GM12864 (cell line): Measurements from ENCODE around the gene SFMBT1.

Experiments
- DNase-seq: peaks from one replicate; pipeline ENCODE4 v3.0.0-alpha.2; 2011; ENCODE audit warnings: low read depth
- H3K4me3 ChIP-seq: 2 replicates; pipeline ENCODE4 v1.5.1; 2011; ENCODE audit warnings: mild to moderate bottlenecking, low read depth, low read length, control low read depth
- TF ChIP-seq, protein P1 (sequence below): IDR thresholded peaks from 2 replicates; pipeline ENCODE4 v1.5.1; 2011; ENCODE audit warnings: low read depth, mild to moderate bottlenecking, moderate library complexity, low read length, control low read depth, inconsistent platforms; ENCODE audit errors: missing control alignments

The SFMBT1 gene

DNA sequence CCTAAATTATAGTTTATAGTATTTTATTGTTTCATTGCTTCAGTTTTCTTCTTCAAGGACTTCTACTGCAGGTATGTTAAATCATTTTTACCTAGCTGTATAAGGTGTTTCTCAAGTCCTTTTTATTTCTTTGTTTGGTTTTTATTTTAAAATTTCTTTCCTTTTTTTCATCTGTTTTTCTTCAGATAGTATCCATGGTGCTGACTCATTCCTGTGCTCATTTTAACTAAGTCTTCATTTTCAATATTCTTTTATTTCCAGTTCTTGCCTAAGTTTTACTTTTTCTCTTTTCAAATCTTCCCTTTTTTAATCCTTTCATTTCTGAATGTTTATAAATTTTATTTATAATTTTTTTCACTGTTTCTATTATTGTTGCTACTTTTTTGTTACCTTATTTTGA is 106.3 kb downstream of the SFMBT1 start:
- no peak for DNase-seq
- H3K4me3 ChIP-seq, result no peak overlapping the region
- TF ChIP-seq, protein P1, sequence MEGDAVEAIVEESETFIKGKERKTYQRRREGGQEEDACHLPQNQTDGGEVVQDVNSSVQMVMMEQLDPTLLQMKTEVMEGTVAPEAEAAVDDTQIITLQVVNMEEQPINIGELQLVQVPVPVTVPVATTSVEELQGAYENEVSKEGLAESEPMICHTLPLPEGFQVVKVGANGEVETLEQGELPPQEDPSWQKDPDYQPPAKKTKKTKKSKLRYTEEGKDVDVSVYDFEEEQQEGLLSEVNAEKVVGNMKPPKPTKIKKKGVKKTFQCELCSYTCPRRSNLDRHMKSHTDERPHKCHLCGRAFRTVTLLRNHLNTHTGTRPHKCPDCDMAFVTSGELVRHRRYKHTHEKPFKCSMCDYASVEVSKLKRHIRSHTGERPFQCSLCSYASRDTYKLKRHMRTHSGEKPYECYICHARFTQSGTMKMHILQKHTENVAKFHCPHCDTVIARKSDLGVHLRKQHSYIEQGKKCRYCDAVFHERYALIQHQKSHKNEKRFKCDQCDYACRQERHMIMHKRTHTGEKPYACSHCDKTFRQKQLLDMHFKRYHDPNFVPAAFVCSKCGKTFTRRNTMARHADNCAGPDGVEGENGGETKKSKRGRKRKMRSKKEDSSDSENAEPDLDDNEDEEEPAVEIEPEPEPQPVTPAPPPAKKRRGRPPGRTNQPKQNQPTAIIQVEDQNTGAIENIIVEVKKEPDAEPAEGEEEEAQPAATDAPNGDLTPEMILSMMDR, result no peak

DNA sequence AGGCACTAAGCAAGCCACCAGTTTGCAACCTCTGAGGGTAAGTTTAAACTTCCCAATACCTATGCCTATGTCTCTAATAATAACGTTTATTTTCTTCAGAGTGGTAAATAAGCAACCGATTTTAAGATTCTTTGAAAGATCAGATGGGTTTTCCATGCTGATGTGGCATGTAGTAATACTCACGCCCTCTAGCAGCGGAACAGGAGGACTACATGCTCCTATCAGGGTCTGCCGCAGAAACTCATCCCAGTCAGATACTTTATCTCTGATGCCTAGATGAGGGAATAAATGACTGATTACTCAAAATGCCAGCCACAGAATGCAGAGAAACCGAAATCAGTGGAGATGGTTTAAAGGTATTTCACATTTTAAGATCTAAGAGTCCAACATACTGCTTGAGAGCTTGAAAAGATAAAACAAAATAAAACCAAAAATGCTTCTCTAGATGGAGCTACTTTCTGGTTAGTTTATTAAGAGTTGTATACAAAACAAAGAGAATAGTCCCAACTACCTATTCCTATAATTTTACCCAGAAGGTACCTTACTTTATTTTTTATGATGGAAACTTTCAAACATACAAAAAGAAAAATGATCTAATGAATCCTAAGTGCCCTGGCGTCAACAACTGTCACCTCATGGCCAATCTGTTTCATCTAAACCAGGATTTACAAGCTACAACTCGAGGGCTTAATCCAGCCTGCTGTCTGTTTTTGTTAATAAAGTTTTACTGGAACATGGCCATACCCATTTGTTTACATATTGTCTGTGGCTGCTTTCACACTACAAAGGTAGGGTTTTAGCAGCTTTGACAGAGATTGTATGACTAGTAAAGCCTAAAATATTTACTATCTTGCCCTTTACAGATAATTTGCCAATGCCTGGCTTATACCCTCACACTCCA is 111.0 kb downstream of the SFMBT1 start:
- no peak overlapping the region for H3K4me3 ChIP-seq
- no peak for DNase-seq
- TF ChIP-seq, protein P1, result peak; percentile 87

DNA sequence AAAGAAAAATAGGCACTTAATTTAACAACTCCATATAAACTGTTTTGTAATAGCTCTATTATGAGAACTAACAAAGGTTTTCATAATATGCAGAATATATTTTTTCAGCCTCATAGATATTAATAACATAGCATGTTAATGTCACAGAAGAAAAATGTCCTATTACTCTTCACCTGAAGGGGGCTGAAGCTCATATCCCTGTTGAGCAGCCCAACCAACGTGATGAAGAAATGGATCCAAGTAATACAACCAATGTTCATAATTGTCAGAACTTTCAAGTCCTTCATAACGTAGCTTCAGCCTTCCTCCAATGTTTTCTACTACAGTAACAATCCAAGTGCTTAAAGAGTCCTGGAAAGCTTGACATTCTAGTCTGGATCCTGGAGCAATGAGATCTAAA is 114.0 kb downstream of the SFMBT1 start:
- TF ChIP-seq, protein P1, result peak; percentile 22
- no peak overlapping the region for H3K4me3 ChIP-seq
- DNase-seq, result no peak

DNA sequence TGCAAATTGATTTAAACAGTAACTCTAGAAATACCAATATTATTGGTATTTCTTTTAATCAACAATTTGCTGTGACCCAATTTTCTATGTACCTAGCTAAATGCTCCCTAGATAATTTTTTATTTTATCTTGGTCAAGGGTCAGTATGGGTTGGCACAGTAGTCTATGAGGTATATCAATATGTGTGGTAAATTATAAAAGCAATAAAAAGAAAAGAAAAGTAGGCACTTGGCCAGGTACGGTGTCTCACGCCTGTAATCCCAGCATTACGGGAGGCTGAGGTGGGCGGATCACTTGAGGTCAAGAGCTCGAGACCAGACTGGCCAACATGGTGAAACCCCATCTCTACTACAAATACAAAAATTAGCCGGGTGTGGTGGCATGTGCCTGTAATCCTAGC is 114.5 kb downstream of the SFMBT1 start:
- TF ChIP-seq, protein P1, result no peak
- no peak overlapping the region for H3K4me3 ChIP-seq
- DNase-seq, result no peak

DNA sequence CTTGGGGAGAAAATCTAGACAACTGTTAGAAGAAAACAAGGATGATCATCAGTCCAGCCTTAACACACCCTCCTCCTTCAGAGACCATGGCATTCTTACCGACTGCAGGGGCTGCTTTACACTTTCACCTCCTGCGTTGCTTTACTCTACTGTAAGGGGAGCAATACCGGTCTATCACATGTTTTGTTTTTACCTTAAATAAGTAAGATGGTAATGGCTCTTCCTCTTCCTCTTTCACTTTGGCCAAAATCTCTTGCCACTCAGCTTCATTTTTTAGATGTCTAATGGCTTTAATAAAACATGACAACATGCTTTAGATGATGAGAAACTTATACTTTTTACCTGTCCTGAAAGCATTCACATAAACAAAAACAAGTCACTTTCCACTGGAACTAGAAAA is 115.1 kb downstream of the SFMBT1 start:
- no peak overlapping the region for H3K4me3 ChIP-seq
- DNase-seq, result no peak
- TF ChIP-seq, protein P1, result no peak

DNA sequence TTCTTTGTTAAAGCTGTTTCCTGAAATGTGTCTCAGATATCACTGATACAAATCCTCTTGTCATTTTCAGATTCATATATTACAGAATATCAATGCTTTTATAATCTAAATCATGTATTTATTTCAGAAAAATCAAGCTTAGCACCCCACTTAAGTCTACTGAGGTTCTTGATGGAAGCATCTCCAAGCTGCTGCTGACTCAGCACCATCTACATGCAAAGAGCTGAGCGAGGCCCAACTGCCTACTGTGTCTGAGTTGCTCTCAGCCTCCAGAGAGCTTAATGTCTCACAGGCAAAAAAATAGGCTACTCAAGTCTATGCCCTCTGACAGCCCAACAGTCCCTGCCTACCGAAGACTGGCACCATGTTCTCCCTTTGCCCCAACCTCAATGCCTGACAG is 119.3 kb downstream of the SFMBT1 start:
- TF ChIP-seq, protein P1, result no peak
- DNase-seq, result no peak
- H3K4me3 ChIP-seq, result no peak overlapping the region
